Hepatocyte (in vitro differentiated cells): ENCODE results near the gene GABBR2.
"Not testable (repeated sequence)": the region's sequence is repeated elsewhere in the genome, so short reads cannot be mapped to it uniquely, and the experiment has no call there.

Source experiments
- EZH2 ChIP-seq: fragments of 200-600 bp; sonication (generic); IDR thresholded peaks from 2 replicates; pipeline ENCODE4 v1.6.1; 2016; ENCODE audit warnings: antibody characterized with exemption, mild to moderate bottlenecking, borderline replicate concordance
- TF ChIP-seq, protein P1 (sequence below): fragments of 200-600 bp; sonication (generic); IDR thresholded peaks from 2 replicates; pipeline ENCODE4 v1.5.1; 2016; ENCODE audit warnings: antibody characterized with exemption, mild to moderate bottlenecking; ENCODE audit not compliant: poor library complexity

DNA sequence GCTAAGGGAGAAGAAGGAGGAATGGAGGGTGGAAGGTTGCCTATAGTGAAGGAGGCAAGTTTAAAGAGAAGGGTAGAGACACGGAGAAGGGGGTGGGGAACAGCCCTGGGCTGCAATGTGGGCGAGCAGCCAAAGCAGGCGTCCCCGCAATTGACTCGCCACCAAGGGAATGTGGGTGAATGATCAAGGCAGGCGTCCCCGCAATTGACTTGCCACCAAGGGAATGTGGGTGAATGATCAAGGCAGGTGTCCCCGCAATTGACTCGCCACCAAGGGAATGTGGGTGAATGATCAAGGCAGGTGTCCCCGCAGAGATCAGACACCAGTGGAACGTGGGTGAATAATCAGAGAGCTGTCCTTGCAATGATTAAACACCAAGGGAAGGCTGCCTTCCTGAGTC is 438.5 kb downstream of the GABBR2 start:
- TF ChIP-seq, protein P1, sequence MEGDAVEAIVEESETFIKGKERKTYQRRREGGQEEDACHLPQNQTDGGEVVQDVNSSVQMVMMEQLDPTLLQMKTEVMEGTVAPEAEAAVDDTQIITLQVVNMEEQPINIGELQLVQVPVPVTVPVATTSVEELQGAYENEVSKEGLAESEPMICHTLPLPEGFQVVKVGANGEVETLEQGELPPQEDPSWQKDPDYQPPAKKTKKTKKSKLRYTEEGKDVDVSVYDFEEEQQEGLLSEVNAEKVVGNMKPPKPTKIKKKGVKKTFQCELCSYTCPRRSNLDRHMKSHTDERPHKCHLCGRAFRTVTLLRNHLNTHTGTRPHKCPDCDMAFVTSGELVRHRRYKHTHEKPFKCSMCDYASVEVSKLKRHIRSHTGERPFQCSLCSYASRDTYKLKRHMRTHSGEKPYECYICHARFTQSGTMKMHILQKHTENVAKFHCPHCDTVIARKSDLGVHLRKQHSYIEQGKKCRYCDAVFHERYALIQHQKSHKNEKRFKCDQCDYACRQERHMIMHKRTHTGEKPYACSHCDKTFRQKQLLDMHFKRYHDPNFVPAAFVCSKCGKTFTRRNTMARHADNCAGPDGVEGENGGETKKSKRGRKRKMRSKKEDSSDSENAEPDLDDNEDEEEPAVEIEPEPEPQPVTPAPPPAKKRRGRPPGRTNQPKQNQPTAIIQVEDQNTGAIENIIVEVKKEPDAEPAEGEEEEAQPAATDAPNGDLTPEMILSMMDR = not testable (repeated sequence)
- TF ChIP-seq EZH2 = not testable (repeated sequence)
